ENCODE results near the gene FGF1. TPM values are rescaled to one million over a fixed set of nuclear protein-coding genes. Genes with fewer than 3 reads are reported as not detected.

Gene FGF1
- total and polyA plus RNA-seq, 2 donors (not counting 3 experiments of a cell fraction or from before 2014, with no cell fraction given): not detected

DNA sequence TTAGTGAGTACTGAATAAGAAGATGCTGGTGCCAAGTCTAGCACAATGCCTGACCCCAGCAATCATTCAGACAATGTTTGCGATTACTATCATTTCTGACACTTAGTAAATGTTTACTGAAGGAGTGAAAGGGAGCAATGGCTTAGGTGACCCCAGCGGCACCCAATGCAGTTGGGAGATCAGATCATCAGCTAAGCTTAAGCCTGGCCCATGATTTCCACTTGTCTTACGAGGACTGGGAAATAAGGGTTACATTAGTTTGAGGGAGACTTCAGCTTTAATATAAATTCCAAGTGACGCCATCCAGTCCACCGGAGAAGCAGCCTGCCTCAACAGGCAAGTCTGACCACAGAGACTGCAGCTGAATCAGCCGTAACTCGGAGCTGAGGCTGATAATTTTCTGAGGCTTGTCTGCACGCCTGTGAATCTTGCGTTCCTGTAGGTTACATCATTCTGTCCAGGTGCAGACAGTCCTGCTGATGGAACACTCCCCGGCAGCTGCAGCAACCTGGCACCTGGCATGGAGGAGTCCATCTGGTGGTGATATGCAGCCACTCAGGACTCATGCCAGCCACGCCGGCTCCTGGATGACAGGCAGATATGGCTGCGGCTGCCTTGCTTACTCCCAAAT, 34.9 kb upstream of the FGF1 start:
- Histone ChIP-seq H3K9me3 (replicated peaks; ENCODE audit: control insufficient read depth, insufficient read depth, low read length) (no peaks in the 10 kb centered on the region), H2AFZ (ENCODE audit: low read depth, low read length) (no peak overlapping the region), H3K4me1 (ENCODE audit: control insufficient read depth, extremely low read depth, insufficient read depth, low read length) (peaks cover 7% of the 10 kb centered on the region), H3K79me2 (ENCODE audit: control insufficient read depth, insufficient read depth, low read length) (no peaks in the 10 kb centered on the region), H3K36me3 (ENCODE audit: control insufficient read depth in 2 of 2, extremely low read depth in 1 of 2, insufficient read depth in 2 of 2, low read length in 2 of 2) (no peaks in the 10 kb centered on the region), H4K20me1 (replicated peaks; ENCODE audit: control insufficient read depth, extremely low read depth, insufficient read depth, low read length) (no peaks in the 10 kb centered on the region), H3K4me3 (replicated peaks in 1 of 3; ENCODE audit: insufficient read depth in 1 of 3, low read depth in 1 of 3, low read length in 3 of 3) (no peak overlapping the region), H3K27ac (ENCODE audit: insufficient read depth, low read depth, low read length) (no peak overlapping the region), H3K27me3 (ENCODE audit: control insufficient read depth in 2 of 2, insufficient read depth in 2 of 2, low read length in 2 of 2) (peaks cover 0 to 9% of the 10 kb centered on the region in 2 experiments), H3K9me1 (replicated peaks; ENCODE audit: control insufficient read depth, extremely low read depth, insufficient read depth, low read length) (no peaks in the 10 kb centered on the region), H3K9ac (replicated peaks; ENCODE audit: extremely low read depth, insufficient read depth, low read length) (no peak overlapping the region), H3K4me2 (ENCODE audit: insufficient read depth, low read length) (no peak overlapping the region)
- POLR2A ChIA-PET: no interaction called here
- BruUV-seq (replicated peaks): no TSS peak
- DNase-seq (ENCODE audit: low read depth, low spot score): no peak
- dilution Hi-C loops (cut with MboI; ENCODE audit: extremely low pct_ligation_motif_present, low sequenced_read_pairs): loop anchor here (25.0 kb wide), 1 partner anchor 167 kb away; no protein-coding TSS in a partner anchor
- CTCF ChIA-PET: interaction anchor here (1.0 to 15.2 kb wide), 6 partner anchors 8 to 158 kb away, joined by 4 to 1173 read pairs (median 32); partner anchors contain the start of gene ARHGAP26
- TF ChIP-seq POLR2AphosphoS5 (IDR thresholded peaks at IDR 0.05; ENCODE audit: insufficient read depth, low read depth, low read length) (no peak), JUN (IDR thresholded peaks at IDR 0.05; ENCODE audit: borderline replicate concordance, insufficient read depth, insufficient read length, low read depth) (no peak)
- intact Hi-C loops (cut with micrococcal nuclease): no loop called here
- no peak for FAIRE-seq

GRCh38 chr5:142719836-142720370, 34.0 kb upstream of the FGF1 start:
- dilution Hi-C loops (cut with MboI; ENCODE audit: extremely low pct_ligation_motif_present, low sequenced_read_pairs): loop anchor here (25.0 kb wide), 1 partner anchor 167 kb away; no protein-coding TSS in a partner anchor
- no peak for FAIRE-seq
- BruUV-seq (replicated peaks): no TSS peak
- POLR2A ChIA-PET: no interaction called here
- no peak overlapping the region for H3K9ac ChIP-seq (replicated peaks; ENCODE audit: extremely low read depth, insufficient read depth, low read length)
- TF ChIP-seq POLR2A (IDR thresholded peaks at IDR 0.05; ENCODE audit: low read depth, low read length): no peak
- TF ChIP-seq POLR2AphosphoS5 (IDR thresholded peaks at IDR 0.05; ENCODE audit: insufficient read depth, low read depth, low read length): no peak
- TF ChIP-seq FOS (IDR thresholded peaks at IDR 0.05; ENCODE audit: borderline replicate concordance, insufficient read depth, low read length): no peak
- no peak for TF ChIP-seq GATA2 (IDR thresholded peaks at IDR 0.05; ENCODE audit: insufficient read depth, insufficient read length, low read depth, low read length)
- TF ChIP-seq, protein P1, sequence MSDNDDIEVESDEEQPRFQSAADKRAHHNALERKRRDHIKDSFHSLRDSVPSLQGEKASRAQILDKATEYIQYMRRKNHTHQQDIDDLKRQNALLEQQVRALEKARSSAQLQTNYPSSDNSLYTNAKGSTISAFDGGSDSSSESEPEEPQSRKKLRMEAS (IDR thresholded peaks at IDR 0.05; ENCODE audit: insufficient read depth, insufficient read length): no peak
- TF ChIP-seq MYC (IDR thresholded peaks at IDR 0.05; ENCODE audit: low read depth, low read length): no peak
- TF ChIP-seq JUN (IDR thresholded peaks at IDR 0.05; ENCODE audit: borderline replicate concordance, insufficient read depth, insufficient read length, low read depth): no peak
- TF ChIP-seq CTCF (IDR thresholded peaks at IDR 0.05; ENCODE audit: extremely low read depth in 1 of 2, insufficient read depth in 1 of 2, low read depth in 1 of 2, low read length in 2 of 2): no peak
- H2AFZ ChIP-seq (ENCODE audit: low read depth, low read length): no peak overlapping the region
- CTCF ChIA-PET: interaction anchor here (1.0 to 15.2 kb wide), 5 partner anchors 21 to 159 kb away, joined by 4 to 1173 read pairs (median 26); partner anchors contain the start of gene ARHGAP26
- H3K36me3 ChIP-seq (ENCODE audit: control insufficient read depth in 2 of 2, extremely low read depth in 1 of 2, insufficient read depth in 2 of 2, low read length in 2 of 2): no peaks in the 10 kb centered on the region
- H3K4me2 ChIP-seq (ENCODE audit: insufficient read depth, low read length): no peak overlapping the region
- no peak overlapping the region for H3K4me3 ChIP-seq (replicated peaks in 1 of 3; ENCODE audit: insufficient read depth in 1 of 3, low read depth in 1 of 3, low read length in 3 of 3)
- no peaks in the 10 kb centered on the region for H3K9me3 ChIP-seq (replicated peaks; ENCODE audit: control insufficient read depth, insufficient read depth, low read length)
- intact Hi-C loops (cut with micrococcal nuclease): loop anchor here (5.0 to 10.0 kb wide), 3 partner anchors 685 to 1475 kb away; partner anchors contain the start of gene NR3C1
- no peak for DNase-seq (ENCODE audit: low read depth, low spot score)
- H3K4me1 ChIP-seq (ENCODE audit: control insufficient read depth, extremely low read depth, insufficient read depth, low read length): peaks cover 7% of the 10 kb centered on the region
- no peaks in the 10 kb centered on the region for H4K20me1 ChIP-seq (replicated peaks; ENCODE audit: control insufficient read depth, extremely low read depth, insufficient read depth, low read length)
- no peaks in the 10 kb centered on the region for H3K79me2 ChIP-seq (ENCODE audit: control insufficient read depth, insufficient read depth, low read length)
- no peak overlapping the region for H3K27ac ChIP-seq (ENCODE audit: insufficient read depth, low read depth, low read length)
- no peaks in the 10 kb centered on the region for H3K9me1 ChIP-seq (replicated peaks; ENCODE audit: control insufficient read depth, extremely low read depth, insufficient read depth, low read length)
- H3K27me3 ChIP-seq (ENCODE audit: control insufficient read depth in 2 of 2, insufficient read depth in 2 of 2, low read length in 2 of 2): peaks cover 0 to 7% of the 10 kb centered on the region in 2 experiments

Measured in endothelial cell of umbilical vein (primary cell).